ENCODE data around the gene TUBGCP6.

The TUBGCP6 gene

GRCh38 chr22:50272044-50272802 is 27.4 kb upstream of the TUBGCP6 start:
- no peak overlapping the region for H3K27ac ChIP-seq (ENCODE audit: low read depth, low read length)
- H3K27me3 ChIP-seq (ENCODE audit: control insufficient read depth in 5 of 5, insufficient read depth in 4 of 5, low read length in 5 of 5): no peaks in the 10 kb centered on the region
- peaks cover 0 to 50% (median 43%) of the 10 kb centered on the region in 5 donors for H3K4me1 ChIP-seq (ENCODE audit: control insufficient read depth in 5 of 5, insufficient read depth in 5 of 5, low read length in 5 of 5)
- H3K4me3 ChIP-seq (ENCODE audit: low read depth in 1 of 5, low read length in 5 of 5): no peak overlapping the region
- H3K36me3 ChIP-seq (ENCODE audit: control insufficient read depth in 5 of 5, insufficient read depth in 5 of 5, low read length in 5 of 5): peaks cover 0 to 24% (median 19%) of the 10 kb centered on the region in 5 donors
- H3K9ac ChIP-seq (ENCODE audit: low read length in 5 of 5): no peak overlapping the region
- no peaks in the 10 kb centered on the region for H3K9me3 ChIP-seq (ENCODE audit: control insufficient read depth in 5 of 5, low read length in 5 of 5)

GRCh38 chr22:50271519-50271970 is 26.7 kb upstream of the TUBGCP6 start:
- Histone ChIP-seq H3K4me1 (ENCODE audit: control insufficient read depth in 5 of 5, insufficient read depth in 5 of 5, low read length in 5 of 5) (peaks cover 0 to 54% (median 47%) of the 10 kb centered on the region in 5 donors), H3K36me3 (ENCODE audit: control insufficient read depth in 5 of 5, insufficient read depth in 5 of 5, low read length in 5 of 5) (peaks cover 0 to 23% (median 20%) of the 10 kb centered on the region in 5 donors), H3K27ac (ENCODE audit: low read depth, low read length) (no peak overlapping the region), H3K27me3 (ENCODE audit: control insufficient read depth in 5 of 5, insufficient read depth in 4 of 5, low read length in 5 of 5) (peaks cover 0 to 5% (median 0%) of the 10 kb centered on the region in 5 donors), H3K9ac (ENCODE audit: low read length in 5 of 5) (peak overlapping the region in 1 of 5 donors; percentile 35), H3K4me3 (ENCODE audit: low read depth in 1 of 5, low read length in 5 of 5) (peak overlapping the region in 4 of 5 donors; percentile 45 to 69 (median 64)), H3K9me3 (ENCODE audit: control insufficient read depth in 5 of 5, low read length in 5 of 5) (no peaks in the 10 kb centered on the region)

GRCh38 chr22:50270666-50271394 is 26.0 kb upstream of the TUBGCP6 start:
- peaks cover 0 to 18% (median 14%) of the 10 kb centered on the region in 5 donors for H3K36me3 ChIP-seq (ENCODE audit: control insufficient read depth in 5 of 5, insufficient read depth in 5 of 5, low read length in 5 of 5)
- H3K4me1 ChIP-seq (ENCODE audit: control insufficient read depth in 5 of 5, insufficient read depth in 5 of 5, low read length in 5 of 5): peaks cover 0 to 54% (median 47%) of the 10 kb centered on the region in 5 donors
- peak overlapping the region in 4 of 5 donors; percentile 45 to 69 (median 64) for H3K4me3 ChIP-seq (ENCODE audit: low read depth in 1 of 5, low read length in 5 of 5)
- peaks cover 0 to 9% (median 0%) of the 10 kb centered on the region in 5 donors for H3K27me3 ChIP-seq (ENCODE audit: control insufficient read depth in 5 of 5, insufficient read depth in 4 of 5, low read length in 5 of 5)
- no peaks in the 10 kb centered on the region for H3K9me3 ChIP-seq (ENCODE audit: control insufficient read depth in 5 of 5, low read length in 5 of 5)
- H3K27ac ChIP-seq (ENCODE audit: low read depth, low read length): peak overlapping the region; percentile 46
- H3K9ac ChIP-seq (ENCODE audit: low read length in 5 of 5): peak overlapping the region in 4 of 5 donors; percentile 20 to 59 (median 41)

- Histone ChIP-seq H3K9ac (ENCODE audit: low read length in 5 of 5) (peak within 1 kb of the TSS in 4 of 5 donors; percentile 20 to 72 (median 65)), H3K27ac (ENCODE audit: low read depth, low read length) (peak within 1 kb of the TSS; percentile 67), H3K4me1 (ENCODE audit: control insufficient read depth in 5 of 5, insufficient read depth in 5 of 5, low read length in 5 of 5) (peaks cover 0 to 54% (median 47%) of the 10 kb centered on the region in 5 donors), H3K9me3 (ENCODE audit: control insufficient read depth in 5 of 5, low read length in 5 of 5) (no peaks in the 10 kb centered on the region), H3K27me3 (ENCODE audit: control insufficient read depth in 5 of 5, insufficient read depth in 4 of 5, low read length in 5 of 5) (peaks cover 0 to 9% (median 0%) of the 10 kb centered on the region in 5 donors), H3K4me3 (ENCODE audit: low read depth in 1 of 5, low read length in 5 of 5) (peak within 1 kb of the TSS in 4 of 5 donors; percentile 45 to 69 (median 64)), H3K36me3 (ENCODE audit: control insufficient read depth in 5 of 5, insufficient read depth in 5 of 5, low read length in 5 of 5) (peaks cover 0 to 13% (median 9%) of the 10 kb centered on the region in 5 donors)
Measured at GRCh38 chr22:50269970-50270665, 25.3 kb upstream of the TUBGCP6 start, which contains the start of gene MAPK11. MAPK11 (minus strand) TSS chr22:50270380; CDS start chr22:50270292, 88 bp downstream.

GRCh38 chr22:50269573-50269969 is 24.7 kb upstream of the TUBGCP6 start:
- Histone ChIP-seq H3K4me1 (ENCODE audit: control insufficient read depth in 5 of 5, insufficient read depth in 5 of 5, low read length in 5 of 5) (peaks cover 0 to 54% (median 47%) of the 10 kb centered on the region in 5 donors), H3K9ac (ENCODE audit: low read length in 5 of 5) (peak overlapping the region in 3 of 5 donors; percentile 40 to 72 (median 71)), H3K4me3 (ENCODE audit: low read depth in 1 of 5, low read length in 5 of 5) (peak overlapping the region in 3 of 5 donors; percentile 47 to 69 (median 55)), H3K9me3 (ENCODE audit: control insufficient read depth in 5 of 5, low read length in 5 of 5) (no peaks in the 10 kb centered on the region), H3K27me3 (ENCODE audit: control insufficient read depth in 5 of 5, insufficient read depth in 4 of 5, low read length in 5 of 5) (peaks cover 0 to 9% (median 0%) of the 10 kb centered on the region in 5 donors), H3K36me3 (ENCODE audit: control insufficient read depth in 5 of 5, insufficient read depth in 5 of 5, low read length in 5 of 5) (peaks cover 0 to 16% (median 5%) of the 10 kb centered on the region in 5 donors), H3K27ac (ENCODE audit: low read depth, low read length) (peak overlapping the region; percentile 67)

GRCh38 chr22:50268655-50269113 is 23.9 kb upstream of the TUBGCP6 start:
- H3K9ac ChIP-seq (ENCODE audit: low read length in 5 of 5): peak overlapping the region in 1 of 5 donors; percentile 71
- no peaks in the 10 kb centered on the region for H3K9me3 ChIP-seq (ENCODE audit: control insufficient read depth in 5 of 5, low read length in 5 of 5)
- H3K27ac ChIP-seq (ENCODE audit: low read depth, low read length): no peak overlapping the region
- H3K27me3 ChIP-seq (ENCODE audit: control insufficient read depth in 5 of 5, insufficient read depth in 4 of 5, low read length in 5 of 5): peaks cover 0 to 9% (median 0%) of the 10 kb centered on the region in 5 donors
- peaks cover 0 to 17% (median 5%) of the 10 kb centered on the region in 5 donors for H3K36me3 ChIP-seq (ENCODE audit: control insufficient read depth in 5 of 5, insufficient read depth in 5 of 5, low read length in 5 of 5)
- H3K4me3 ChIP-seq (ENCODE audit: low read depth in 1 of 5, low read length in 5 of 5): peak overlapping the region in 3 of 5 donors; percentile 47 to 69 (median 55)
- peaks cover 0 to 50% (median 45%) of the 10 kb centered on the region in 5 donors for H3K4me1 ChIP-seq (ENCODE audit: control insufficient read depth in 5 of 5, insufficient read depth in 5 of 5, low read length in 5 of 5)

- Histone ChIP-seq H3K4me1 (ENCODE audit: control insufficient read depth in 5 of 5, insufficient read depth in 5 of 5, low read length in 5 of 5) (peaks cover 0 to 56% (median 48%) of the 10 kb centered on the region in 5 donors), H3K9me3 (ENCODE audit: control insufficient read depth in 5 of 5, low read length in 5 of 5) (no peaks in the 10 kb centered on the region), H3K27ac (ENCODE audit: low read depth, low read length) (no peak overlapping the region), H3K36me3 (ENCODE audit: control insufficient read depth in 5 of 5, insufficient read depth in 5 of 5, low read length in 5 of 5) (peaks cover 0 to 17% (median 5%) of the 10 kb centered on the region in 5 donors), H3K9ac (ENCODE audit: low read length in 5 of 5) (peak overlapping the region in 1 of 5 donors; percentile 44), H3K4me3 (ENCODE audit: low read depth in 1 of 5, low read length in 5 of 5) (peak overlapping the region in 4 of 5 donors; percentile 18 to 52 (median 34)), H3K27me3 (ENCODE audit: control insufficient read depth in 5 of 5, insufficient read depth in 4 of 5, low read length in 5 of 5) (peaks cover under 1 to 13% (median 2%) of the 10 kb centered on the region in 5 donors)
Measured at GRCh38 chr22:50267591-50268390, 23.0 kb upstream of the TUBGCP6 start.

GRCh38 chr22:50266994-50267393 is 22.2 kb upstream of the TUBGCP6 start:
- no peak overlapping the region for H3K9ac ChIP-seq (ENCODE audit: low read length in 5 of 5)
- H3K36me3 ChIP-seq (ENCODE audit: control insufficient read depth in 5 of 5, insufficient read depth in 5 of 5, low read length in 5 of 5): peaks cover 0 to 17% (median 5%) of the 10 kb centered on the region in 5 donors
- peaks cover 0 to 60% (median 49%) of the 10 kb centered on the region in 5 donors for H3K4me1 ChIP-seq (ENCODE audit: control insufficient read depth in 5 of 5, insufficient read depth in 5 of 5, low read length in 5 of 5)
- H3K4me3 ChIP-seq (ENCODE audit: low read depth in 1 of 5, low read length in 5 of 5): no peak overlapping the region
- peaks cover 8 to 21% (median 10%) of the 10 kb centered on the region in 5 donors for H3K27me3 ChIP-seq (ENCODE audit: control insufficient read depth in 5 of 5, insufficient read depth in 4 of 5, low read length in 5 of 5)
- H3K9me3 ChIP-seq (ENCODE audit: control insufficient read depth in 5 of 5, low read length in 5 of 5): no peaks in the 10 kb centered on the region
- H3K27ac ChIP-seq (ENCODE audit: low read depth, low read length): no peak overlapping the region
